GM23248 (cell line): ENCODE measurements around the gene KRTAP6-3. TPM values are rescaled to one million over a fixed set of nuclear protein-coding genes. Genes with fewer than 3 reads are reported as not detected.

ENCODE experiments used
- DNase-seq: peaks from one replicate; pipeline ENCODE4 v3.0.0-alpha.2; 2015
- H2AFZ ChIP-seq: fragments of 200-600 bp; sonication (generic); 2 replicates; pipeline ENCODE4 v1.6.1; 2016; ENCODE audit warnings: antibody characterized with exemption
- H3F3A ChIP-seq: fragments of 200-600 bp; sonication (generic); 2 replicates; pipeline ENCODE4 v1.6.1; 2016; ENCODE audit warnings: mild to moderate bottlenecking, antibody characterized with exemption, mixed run types; ENCODE audit not compliant: insufficient read depth
- H3K27ac ChIP-seq: fragments of 200-600 bp; sonication (generic); 2 replicates; pipeline ENCODE4 v1.5.1; 2016; ENCODE audit warnings: mild to moderate bottlenecking
- H3K27me3 ChIP-seq: fragments of 200-600 bp; sonication (generic); replicated peaks from 2 replicates; pipeline ENCODE4 v1.6.1; 2016; ENCODE audit warnings: mild to moderate bottlenecking; ENCODE audit not compliant: insufficient read depth
- H3K36me3 ChIP-seq: fragments of 200-600 bp; sonication (generic); 2 replicates; pipeline ENCODE4 v1.6.1; 2016; ENCODE audit warnings: low read depth, mild to moderate bottlenecking
- H3K4me1 ChIP-seq: fragments of 200-600 bp; sonication (generic); 2 replicates; pipeline ENCODE4 v1.6.1; 2016; ENCODE audit warnings: mild to moderate bottlenecking; ENCODE audit not compliant: insufficient read depth
- H3K4me2 ChIP-seq: fragments of 200-600 bp; sonication (generic); one replicate; pipeline ENCODE4 v1.6.1; 2016; ENCODE audit warnings: mild to moderate bottlenecking; ENCODE audit not compliant: unreplicated experiment
- H3K4me3 ChIP-seq: fragments of 200-600 bp; sonication (generic); 2 replicates; pipeline ENCODE4 v1.5.1; 2016; ENCODE audit warnings: mild to moderate bottlenecking
- H3K79me2 ChIP-seq: fragments of 200-600 bp; sonication (generic); 2 replicates; pipeline ENCODE4 v1.6.1; 2016; ENCODE audit warnings: mild to moderate bottlenecking; ENCODE audit not compliant: insufficient read depth
- H3K9ac ChIP-seq: fragments of 200-600 bp; sonication (generic); 2 replicates; pipeline ENCODE4 v1.6.1; 2016; ENCODE audit warnings: mild to moderate bottlenecking
- H3K9me2 ChIP-seq: fragments of 200-600 bp; sonication (generic); 2 replicates; pipeline ENCODE4 v1.6.1; 2016; ENCODE audit warnings: mixed run types, mild to moderate bottlenecking, moderate library complexity; ENCODE audit not compliant: insufficient read depth
- H3K9me3 ChIP-seq: fragments of 200-600 bp; sonication (generic); one replicate; pipeline ENCODE4 v1.6.1; 2017; ENCODE audit warnings: low read depth
- H4K20me1 ChIP-seq: fragments of 200-600 bp; sonication (generic); 2 replicates; pipeline ENCODE4 v1.6.0; 2016; ENCODE audit not compliant: insufficient read depth
- EZH2 ChIP-seq: fragments of 200-600 bp; sonication (generic); IDR thresholded peaks from 2 replicates; pipeline ENCODE4 v1.6.1; 2018; ENCODE audit warnings: antibody characterized with exemption, mild to moderate bottlenecking; ENCODE audit not compliant: insufficient read depth, poor library complexity, severe bottlenecking
- EZH2phosphoT487 ChIP-seq: fragments of 200-600 bp; sonication (generic); IDR thresholded peaks from 2 replicates; pipeline ENCODE4 v1.6.1; 2018; ENCODE audit warnings: antibody characterized with exemption, moderate library complexity, mild to moderate bottlenecking, low read depth; ENCODE audit not compliant: insufficient read depth
- WGBS, 2 experiments: methylation state at CpG; one replicate each; pipeline ENCODE4 v1.1.6; 2015 to 2017; ENCODE audit warnings: low lambda C conversion rate in 2 of 2, low coverage in 1 of 2; ENCODE audit errors: missing lambda C conversion rate in 2 of 2; 5-methylcytosine and 5-hydroxymethylcytosine counted together
- in situ Hi-C: fragments of 300-500 bp; cut with MboI; formaldehyde crosslinking; loops from 2 replicates; pipeline ENCODE4 v1.15.0; 2020
- polyA plus RNA-seq: library from polyadenylated mRNA; unstranded; fragments of >200 nt; fragmentation: Nextera tagmentation; extraction: Ambion mirVana; gene quantifications from 2 replicates; pipeline ENCODE4 v1.2.1, GENCODE V29; 2016
- total RNA-seq: library from RNA; depleted of rRNA; stranded (reverse); fragments of >200 nt; shearing (Covaris generic); gene quantifications from 2 replicates; pipeline ENCODE4 v1.2.3, GENCODE V29; 2014; rRNA removed

KRTAP6-3 gene, protein sequence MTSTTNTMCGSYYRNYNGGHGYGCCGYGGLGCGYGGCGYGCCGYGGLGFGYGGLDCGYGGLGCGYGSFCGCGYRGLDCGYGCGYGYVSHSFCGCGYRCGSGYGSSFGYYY
- total RNA-seq, result not detected in 2 replicates
- polyA plus RNA-seq, result not detected in 2 replicates

DNA sequence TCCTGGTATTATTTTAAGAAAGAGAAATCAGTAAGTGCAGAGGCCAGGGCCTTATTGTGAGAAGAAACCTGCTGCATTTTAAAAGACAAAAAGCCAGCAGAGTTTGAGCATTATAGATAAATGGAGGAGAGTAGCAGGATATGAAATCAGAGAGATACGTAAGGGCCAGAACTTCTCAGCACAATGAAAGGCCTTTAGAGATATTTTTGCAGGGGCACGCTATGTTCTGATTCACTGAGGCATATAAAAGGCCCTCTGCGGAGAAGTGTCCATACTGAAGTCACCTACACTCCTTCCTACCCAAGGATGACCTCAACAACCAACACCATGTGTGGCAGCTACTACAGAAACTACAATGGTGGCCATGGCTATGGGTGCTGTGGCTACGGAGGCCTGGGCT lies at the start of gene KRTAP6-3:
Gene KRTAP6-3 (plus strand): TSS at position 301 of the 400 bp plus-strand sequence. CDS start 6 bp downstream, at position 307.
- Histone ChIP-seq H2AFZ (no peak within 1 kb of the TSS), H3K4me1 (no peaks in the 10 kb centered on the region), H3K36me3 (no peaks in the 10 kb centered on the region), H4K20me1 (no peaks in the 10 kb centered on the region), H3K27me3 (no peaks in the 10 kb centered on the region), H3K9me2 (no peaks in the 10 kb centered on the region), H3K9me3 (no peaks in the 10 kb centered on the region), H3K27ac (no peak within 1 kb of the TSS), H3K9ac (no peak within 1 kb of the TSS), H3K4me3 (no peak within 1 kb of the TSS), H3K4me2 (no peak within 1 kb of the TSS), H3K79me2 (no peaks in the 10 kb centered on the region), H3F3A (no peaks in the 10 kb centered on the region)
- in situ Hi-C loops, result no loop called here
- TF ChIP-seq EZH2, result no peak
- no peak for TF ChIP-seq EZH2phosphoT487
- 40 to 43% methylated on average over 4 of the region's 4 CpGs for WGBS, 2 experiments
- DNase-seq, result no peak

DNA sequence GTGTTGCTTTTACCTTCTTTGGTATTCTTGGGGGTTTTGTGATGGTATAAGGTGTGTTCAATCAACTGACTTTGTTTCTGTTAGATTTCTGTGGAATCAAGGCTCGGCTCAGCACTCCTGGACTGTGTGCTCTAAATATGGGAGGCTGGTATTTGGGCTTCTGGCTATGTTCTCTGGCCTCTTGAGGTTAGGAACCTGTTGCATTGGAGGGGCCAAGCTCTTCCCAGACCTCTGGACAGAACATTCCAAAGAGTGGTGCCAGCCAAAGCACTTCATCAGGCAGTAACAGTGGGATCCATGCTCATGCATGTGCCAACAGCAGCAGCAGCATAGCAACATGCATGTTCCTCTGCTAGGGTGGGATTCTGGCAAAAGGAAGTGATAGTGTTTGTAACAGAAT lies 39.5 kb upstream of the KRTAP6-3 start:
- Histone ChIP-seq H3K9ac (no peak overlapping the region), H2AFZ (no peak overlapping the region), H3K27ac (no peak overlapping the region), H3K9me3 (peaks cover 3% of the 10 kb centered on the region), H4K20me1 (no peaks in the 10 kb centered on the region), H3F3A (no peaks in the 10 kb centered on the region), H3K4me1 (no peaks in the 10 kb centered on the region), H3K9me2 (no peaks in the 10 kb centered on the region), H3K4me3 (no peak overlapping the region), H3K27me3 (no peaks in the 10 kb centered on the region), H3K36me3 (no peaks in the 10 kb centered on the region), H3K4me2 (no peak overlapping the region), H3K79me2 (no peaks in the 10 kb centered on the region)
- 4 to 20% methylated on average over 1 of the region's 1 CpG for WGBS, 2 experiments
- no peak for DNase-seq
- in situ Hi-C loops, result no loop called here
- TF ChIP-seq EZH2, result no peak
- TF ChIP-seq EZH2phosphoT487, result no peak

DNA sequence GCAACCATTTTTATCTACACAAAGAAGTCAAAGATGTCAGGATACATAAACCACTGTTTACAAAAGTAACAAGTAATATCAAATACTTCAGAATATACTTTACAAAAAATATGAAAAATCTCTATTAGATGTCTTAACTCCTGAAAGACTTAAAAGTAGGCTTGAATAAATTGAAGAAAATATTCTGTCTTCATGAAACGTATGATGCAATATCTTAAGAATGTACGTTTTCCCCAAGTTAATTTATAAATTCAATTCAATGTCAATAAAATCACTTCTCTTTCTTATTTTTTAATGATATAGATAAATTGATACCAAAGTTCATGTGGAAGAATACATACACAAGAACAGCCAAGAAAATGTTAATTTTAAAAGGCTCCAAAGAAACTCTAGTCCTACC lies 37.1 kb upstream of the KRTAP6-3 start:
- H3K27ac ChIP-seq, result no peak overlapping the region
- H3K4me1 ChIP-seq, result no peaks in the 10 kb centered on the region
- H3K4me3 ChIP-seq, result no peak overlapping the region
- no peak overlapping the region for H2AFZ ChIP-seq
- H3K79me2 ChIP-seq, result no peaks in the 10 kb centered on the region
- no peaks in the 10 kb centered on the region for H3K36me3 ChIP-seq
- no peak for DNase-seq
- WGBS, 2 experiments, result 18 to 27% methylated on average over 2 of the region's 2 CpGs
- no peaks in the 10 kb centered on the region for H3K27me3 ChIP-seq
- H3K4me2 ChIP-seq, result no peak overlapping the region
- no peaks in the 10 kb centered on the region for H3F3A ChIP-seq
- TF ChIP-seq EZH2 (no peak), EZH2phosphoT487 (no peak)
- H4K20me1 ChIP-seq, result no peaks in the 10 kb centered on the region
- in situ Hi-C loops, result no loop called here
- H3K9ac ChIP-seq, result no peak overlapping the region
- no peaks in the 10 kb centered on the region for H3K9me2 ChIP-seq
- H3K9me3 ChIP-seq, result peaks cover 3% of the 10 kb centered on the region

DNA sequence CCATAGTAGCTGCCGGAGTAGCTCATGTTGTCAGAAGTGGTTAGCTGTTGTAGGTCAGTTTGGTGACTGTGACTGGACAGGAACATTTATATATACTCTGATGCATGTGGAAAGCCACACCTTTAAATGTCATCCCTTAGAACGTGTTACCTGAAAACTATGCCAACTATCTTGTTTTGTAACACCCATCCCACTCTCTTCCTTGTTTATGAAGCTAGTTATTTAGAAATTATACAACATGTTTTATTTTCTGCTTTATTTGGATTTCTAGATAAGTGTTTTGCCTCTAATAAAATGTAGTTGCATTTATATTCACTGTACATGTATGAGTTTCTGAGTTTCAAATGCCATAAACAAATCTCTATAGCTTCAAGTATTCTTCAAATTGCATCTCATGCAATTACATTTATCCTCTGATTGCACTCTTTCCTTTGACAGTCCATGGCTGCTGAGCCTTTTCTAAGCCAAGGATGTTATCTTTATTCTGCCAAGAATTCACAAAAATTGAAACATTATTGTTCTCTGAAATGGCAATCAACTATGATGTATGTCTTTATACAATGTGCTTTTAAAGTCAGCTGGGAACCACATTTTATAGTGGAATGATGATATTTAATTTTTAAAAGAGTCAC lies 30.9 kb upstream of the KRTAP6-3 start, which contains the start of gene KRTAP19-7:
Gene KRTAP19-7 (minus strand): TSS at position 51 of the 632 bp plus-strand sequence. CDS start 25 bp downstream, at position 26.
- H3K36me3 ChIP-seq, result no peaks in the 10 kb centered on the region
- no peaks in the 10 kb centered on the region for H3K9me2 ChIP-seq
- no peak within 1 kb of the TSS for H3K9ac ChIP-seq
- H3K79me2 ChIP-seq, result no peaks in the 10 kb centered on the region
- no peaks in the 10 kb centered on the region for H3K9me3 ChIP-seq
- no peak for DNase-seq
- H3K27me3 ChIP-seq, result no peaks in the 10 kb centered on the region
- H3K4me3 ChIP-seq, result no peak within 1 kb of the TSS
- no peaks in the 10 kb centered on the region for H4K20me1 ChIP-seq
- no peak within 1 kb of the TSS for H3K27ac ChIP-seq
- H2AFZ ChIP-seq, result no peak within 1 kb of the TSS
- no peaks in the 10 kb centered on the region for H3F3A ChIP-seq
- in situ Hi-C loops, result no loop called here
- H3K4me1 ChIP-seq, result no peaks in the 10 kb centered on the region
- H3K4me2 ChIP-seq, result no peak within 1 kb of the TSS
- WGBS, 2 experiments, result 25 to 34% methylated on average over 2 of the region's 2 CpGs
- TF ChIP-seq EZH2, result no peak
